GM18511 (cell line): ENCODE results near the gene HSPA14.
"Not testable (repeated sequence)": the region's sequence is repeated elsewhere in the genome, so short reads cannot be mapped to it uniquely, and the experiment has no call there.

Source experiments
- ATAC-seq: cut with Tn5 transposase; IDR thresholded peaks from one replicate; pipeline ENCODE4 v1.9.1; 2021; ENCODE audit warnings: mild to moderate bottlenecking, moderate library complexity; ENCODE audit not compliant: unreplicated experiment

HSPA14 gene

GRCh38 chr10:14879124-14879927 lies 41.2 kb downstream of the HSPA14 start:
- ATAC-seq: peak; percentile 18

GRCh38 chr10:14879928-14880193 lies 41.8 kb downstream of the HSPA14 start:
- ATAC-seq: no peak

GRCh38 chr10:14880229-14880628 lies 42.1 kb downstream of the HSPA14 start:
- no peak for ATAC-seq

- ATAC-seq: no peak
Measured at GRCh38 chr10:14884082-14884481, 46.0 kb downstream of the HSPA14 start.

- no peak for ATAC-seq
Measured at GRCh38 chr10:14889318-14889717, 51.2 kb downstream of the HSPA14 start.

- no peak for ATAC-seq
Measured at GRCh38 chr10:14891151-14891550, 53.0 kb downstream of the HSPA14 start.

- no peak for ATAC-seq
Measured at GRCh38 chr10:14904316-14904732, 66.2 kb downstream of the HSPA14 start.

GRCh38 chr10:14904864-14905263 lies 66.8 kb downstream of the HSPA14 start:
- ATAC-seq: no peak

- no peak for ATAC-seq
Measured at GRCh38 chr10:14905890-14906289, 67.8 kb downstream of the HSPA14 start.

GRCh38 chr10:14906765-14907164 lies 68.7 kb downstream of the HSPA14 start:
- ATAC-seq: no peak

- ATAC-seq: not testable (repeated sequence)
Measured at GRCh38 chr10:14907591-14907990, 69.5 kb downstream of the HSPA14 start.

- ATAC-seq: no peak
Measured at GRCh38 chr10:14909101-14909500, 71.0 kb downstream of the HSPA14 start.

- ATAC-seq: no peak
Measured at GRCh38 chr10:14910953-14911352, 72.8 kb downstream of the HSPA14 start.

GRCh38 chr10:14911801-14912200 lies 73.7 kb downstream of the HSPA14 start:
- ATAC-seq: no peak

- ATAC-seq: no peak
Measured at GRCh38 chr10:14916600-14916999, 78.5 kb downstream of the HSPA14 start.

GRCh38 chr10:14917827-14918226 lies 79.7 kb downstream of the HSPA14 start:
- no peak for ATAC-seq

GRCh38 chr10:14918964-14919363 lies 80.9 kb downstream of the HSPA14 start:
- ATAC-seq: no peak
